ENCODE measurements around the gene PNPO. TPM values are rescaled to one million over a fixed set of nuclear protein-coding genes. Genes with fewer than 3 reads are reported as not detected.
"Not testable (repeated sequence)": the region's sequence is repeated elsewhere in the genome, so short reads cannot be mapped to it uniquely, and the experiment has no call there.

Gene PNPO
- total and polyA plus RNA-seq, 2 experiments from 2014 or later: 20.0 to 44.7 TPM

- H3K4me1 ChIP-seq (ENCODE audit: insufficient read depth): no peaks in the 10 kb centered on the region
- H3K27me3 ChIP-seq (replicated peaks; ENCODE audit: insufficient read depth): no peaks in the 10 kb centered on the region
- H3K9me3 ChIP-seq (ENCODE audit: low read depth): no peaks in the 10 kb centered on the region
- H2AFZ ChIP-seq: no peak overlapping the region
- H3K9ac ChIP-seq: no peak overlapping the region
- no peaks in the 10 kb centered on the region for H3K9me2 ChIP-seq (ENCODE audit: insufficient read depth)
- no peak for TF ChIP-seq EZH2 (IDR thresholded peaks at IDR 0.05; ENCODE audit: insufficient read depth, poor library complexity, severe bottlenecking)
- TF ChIP-seq EZH2phosphoT487 (IDR thresholded peaks at IDR 0.05; ENCODE audit: insufficient read depth, low read depth): no peak
- in situ Hi-C loops (cut with MboI): no loop called here
- H4K20me1 ChIP-seq (ENCODE audit: insufficient read depth): no peaks in the 10 kb centered on the region
- no peaks in the 10 kb centered on the region for H3K36me3 ChIP-seq (ENCODE audit: low read depth)
- no peak overlapping the region for H3K4me2 ChIP-seq (ENCODE audit: unreplicated experiment)
- 94 to 98% methylated on average over 2 of the region's 2 CpGs for WGBS, 2 experiments (ENCODE audit: low coverage in 1 of 2, low lambda C conversion rate in 2 of 2, missing lambda C conversion rate in 2 of 2)
- no peak overlapping the region for H3K4me3 ChIP-seq
- DNase-seq: no peak
- H3F3A ChIP-seq (ENCODE audit: insufficient read depth): no peaks in the 10 kb centered on the region
- no peak overlapping the region for H3K27ac ChIP-seq
- no peaks in the 10 kb centered on the region for H3K79me2 ChIP-seq (ENCODE audit: insufficient read depth)
Observed at GRCh38 chr17:47918991-47919390, 22.4 kb upstream of the PNPO start.

- in situ Hi-C loops (cut with MboI): not testable (repeated sequence)
- 96% methylated on average over 14 of the region's 14 CpGs for WGBS, 2 experiments (ENCODE audit: low coverage in 1 of 2, low lambda C conversion rate in 2 of 2, missing lambda C conversion rate in 2 of 2)
Observed at GRCh38 chr17:47919889-47920288, 21.5 kb upstream of the PNPO start.

GRCh38 chr17:47924785-47925677, 16.3 kb upstream of the PNPO start:
- no peak overlapping the region for H3K9ac ChIP-seq
- H3K79me2 ChIP-seq (ENCODE audit: insufficient read depth): no peaks in the 10 kb centered on the region
- no peaks in the 10 kb centered on the region for H3K4me1 ChIP-seq (ENCODE audit: insufficient read depth)
- H2AFZ ChIP-seq: no peak overlapping the region
- no peak overlapping the region for H3K4me3 ChIP-seq
- no peaks in the 10 kb centered on the region for H3K27me3 ChIP-seq (replicated peaks; ENCODE audit: insufficient read depth)
- H3K4me2 ChIP-seq (ENCODE audit: unreplicated experiment): no peak overlapping the region
- TF ChIP-seq EZH2 (IDR thresholded peaks at IDR 0.05; ENCODE audit: insufficient read depth, poor library complexity, severe bottlenecking): no peak
- no peak for TF ChIP-seq EZH2phosphoT487 (IDR thresholded peaks at IDR 0.05; ENCODE audit: insufficient read depth, low read depth)
- in situ Hi-C loops (cut with MboI): no loop called here
- 86 to 89% methylated on average over 23 of the region's 23 CpGs for WGBS, 2 experiments (ENCODE audit: low coverage in 1 of 2, low lambda C conversion rate in 2 of 2, missing lambda C conversion rate in 2 of 2)
- no peaks in the 10 kb centered on the region for H3K9me3 ChIP-seq (ENCODE audit: low read depth)
- H4K20me1 ChIP-seq (ENCODE audit: insufficient read depth): no peaks in the 10 kb centered on the region
- H3K9me2 ChIP-seq (ENCODE audit: insufficient read depth): no peaks in the 10 kb centered on the region
- no peak for DNase-seq
- no peak overlapping the region for H3K27ac ChIP-seq
- H3K36me3 ChIP-seq (ENCODE audit: low read depth): peaks cover 9% of the 10 kb centered on the region; the same call in 1 of the 2 replicates
- H3F3A ChIP-seq (ENCODE audit: insufficient read depth): no peaks in the 10 kb centered on the region

More at GRCh38 chr17:47919889-47920288, 21.5 kb upstream of the PNPO start:
- H3K4me2 ChIP-seq (ENCODE audit: unreplicated experiment); H3K9ac ChIP-seq; H3K27me3 ChIP-seq (replicated peaks; ENCODE audit: insufficient read depth); H3K4me3 ChIP-seq; H3K9me2 ChIP-seq (ENCODE audit: insufficient read depth); H3K79me2 ChIP-seq (ENCODE audit: insufficient read depth); H3K9me3 ChIP-seq (ENCODE audit: low read depth); DNase-seq; H3K36me3 ChIP-seq (ENCODE audit: low read depth); H3K27ac ChIP-seq; H3K4me1 ChIP-seq (ENCODE audit: insufficient read depth); H2AFZ ChIP-seq; H4K20me1 ChIP-seq (ENCODE audit: insufficient read depth); H3F3A ChIP-seq (ENCODE audit: insufficient read depth): not testable (repeated sequence)

- DNase-seq: no peak
- H3K4me1 ChIP-seq (ENCODE audit: insufficient read depth): no peaks in the 10 kb centered on the region
- H3K36me3 ChIP-seq (ENCODE audit: low read depth): peaks cover 9% of the 10 kb centered on the region; the same call in 1 of the 2 replicates
- no peak overlapping the region for H3K4me3 ChIP-seq
- no peak overlapping the region for H3K9ac ChIP-seq
- no peaks in the 10 kb centered on the region for H3F3A ChIP-seq (ENCODE audit: insufficient read depth)
- H3K4me2 ChIP-seq (ENCODE audit: unreplicated experiment): no peak overlapping the region
- no peaks in the 10 kb centered on the region for H3K27me3 ChIP-seq (replicated peaks; ENCODE audit: insufficient read depth)
- H3K9me2 ChIP-seq (ENCODE audit: insufficient read depth): no peaks in the 10 kb centered on the region
- no peak overlapping the region for H3K27ac ChIP-seq
- WGBS, 2 experiments (ENCODE audit: low coverage in 1 of 2, low lambda C conversion rate in 2 of 2, missing lambda C conversion rate in 2 of 2): 90 to 93% methylated on average over 3 of the region's 3 CpGs
- H3K79me2 ChIP-seq (ENCODE audit: insufficient read depth): no peaks in the 10 kb centered on the region
- no peak overlapping the region for H2AFZ ChIP-seq
- H3K9me3 ChIP-seq (ENCODE audit: low read depth): no peaks in the 10 kb centered on the region
- in situ Hi-C loops (cut with MboI): no loop called here
- TF ChIP-seq EZH2 (IDR thresholded peaks at IDR 0.05; ENCODE audit: insufficient read depth, poor library complexity, severe bottlenecking): no peak
- TF ChIP-seq EZH2phosphoT487 (IDR thresholded peaks at IDR 0.05; ENCODE audit: insufficient read depth, low read depth): no peak
- no peaks in the 10 kb centered on the region for H4K20me1 ChIP-seq (ENCODE audit: insufficient read depth)
Observed at GRCh38 chr17:47925678-47925988, 15.7 kb upstream of the PNPO start.
